GM12872 (cell line): Measurements from ENCODE around the gene OBSL1.

ENCODE experiments used
- TF ChIP-seq, protein P1 (sequence below): IDR thresholded peaks from 3 replicates; pipeline ENCODE4 v1.5.1; 2011; ENCODE audit warnings: low read depth, mild to moderate bottlenecking, low read length, moderate library complexity; ENCODE audit not compliant: insufficient read depth

The OBSL1 gene

DNA sequence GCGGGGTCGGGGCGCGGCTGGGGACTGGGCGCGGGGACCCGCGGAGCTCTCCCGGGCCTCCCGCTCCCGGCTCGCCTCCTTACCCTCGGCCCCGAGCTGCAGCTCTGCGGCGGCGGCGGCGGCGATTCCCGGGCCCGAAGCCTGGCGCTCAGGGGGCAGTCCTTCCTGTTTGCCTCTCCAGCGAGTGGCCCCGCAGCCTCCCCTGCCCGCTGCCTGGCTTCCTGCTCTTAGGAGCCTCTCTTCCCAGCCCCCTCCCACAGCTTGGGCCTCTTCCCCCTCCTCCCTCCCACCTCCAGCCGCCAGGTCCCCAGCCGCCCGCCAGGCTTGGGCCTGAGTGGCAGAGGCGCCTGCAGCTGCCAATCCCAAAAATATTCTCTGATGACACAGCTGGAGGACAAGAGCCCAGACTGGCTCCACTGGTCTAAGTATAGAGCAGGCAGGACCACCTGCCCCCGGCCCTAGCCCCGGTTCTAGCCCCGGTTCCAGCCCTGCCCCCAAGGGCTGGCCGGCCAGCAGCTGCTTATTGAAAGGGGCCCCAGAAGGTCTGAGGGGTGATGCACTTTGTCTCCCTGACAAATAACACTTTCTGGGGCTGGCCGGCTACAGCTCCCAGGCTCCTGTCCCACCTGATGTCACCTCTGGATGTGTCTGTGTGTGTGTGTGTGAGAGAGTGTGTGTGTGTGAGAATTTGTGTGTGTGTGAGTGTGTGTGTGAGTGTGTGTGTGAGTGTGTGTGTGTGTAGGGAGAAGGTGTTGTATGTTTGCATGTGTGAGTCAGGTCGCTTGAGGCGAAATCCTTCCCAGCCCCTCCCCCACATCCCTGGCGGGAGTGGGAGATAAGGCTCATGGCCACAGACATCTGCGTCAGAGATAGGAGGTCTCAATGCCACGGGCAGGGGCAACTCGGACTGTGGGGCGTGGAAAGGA, at the start of gene OBSL1:
Gene OBSL1 (minus strand): TSS at position 229 of the 926 bp plus-strand sequence. CDS start 307 bp downstream, outside the sequence.
- TF ChIP-seq, protein P1, sequence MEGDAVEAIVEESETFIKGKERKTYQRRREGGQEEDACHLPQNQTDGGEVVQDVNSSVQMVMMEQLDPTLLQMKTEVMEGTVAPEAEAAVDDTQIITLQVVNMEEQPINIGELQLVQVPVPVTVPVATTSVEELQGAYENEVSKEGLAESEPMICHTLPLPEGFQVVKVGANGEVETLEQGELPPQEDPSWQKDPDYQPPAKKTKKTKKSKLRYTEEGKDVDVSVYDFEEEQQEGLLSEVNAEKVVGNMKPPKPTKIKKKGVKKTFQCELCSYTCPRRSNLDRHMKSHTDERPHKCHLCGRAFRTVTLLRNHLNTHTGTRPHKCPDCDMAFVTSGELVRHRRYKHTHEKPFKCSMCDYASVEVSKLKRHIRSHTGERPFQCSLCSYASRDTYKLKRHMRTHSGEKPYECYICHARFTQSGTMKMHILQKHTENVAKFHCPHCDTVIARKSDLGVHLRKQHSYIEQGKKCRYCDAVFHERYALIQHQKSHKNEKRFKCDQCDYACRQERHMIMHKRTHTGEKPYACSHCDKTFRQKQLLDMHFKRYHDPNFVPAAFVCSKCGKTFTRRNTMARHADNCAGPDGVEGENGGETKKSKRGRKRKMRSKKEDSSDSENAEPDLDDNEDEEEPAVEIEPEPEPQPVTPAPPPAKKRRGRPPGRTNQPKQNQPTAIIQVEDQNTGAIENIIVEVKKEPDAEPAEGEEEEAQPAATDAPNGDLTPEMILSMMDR, result no peak

DNA sequence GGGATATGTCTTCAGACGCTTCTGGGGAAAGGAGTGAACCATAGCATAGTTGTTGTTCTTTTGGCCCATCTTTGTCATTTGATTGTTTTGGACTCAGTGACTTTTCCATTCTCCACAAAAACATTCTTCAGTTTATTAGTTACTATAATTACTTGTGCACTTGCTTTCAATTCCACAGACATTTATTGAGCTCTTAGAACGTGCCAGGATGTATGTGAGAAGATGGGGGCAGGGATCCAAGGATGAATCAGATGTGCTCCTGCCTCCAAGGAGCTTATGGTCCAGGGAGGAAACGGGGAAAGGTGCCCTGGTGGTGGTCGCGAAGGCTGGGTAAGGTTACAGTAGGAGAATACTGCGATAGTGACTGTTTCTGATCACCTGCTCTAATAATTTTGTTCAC, 49.2 kb upstream of the OBSL1 start:
- TF ChIP-seq, protein P1, result no peak

DNA sequence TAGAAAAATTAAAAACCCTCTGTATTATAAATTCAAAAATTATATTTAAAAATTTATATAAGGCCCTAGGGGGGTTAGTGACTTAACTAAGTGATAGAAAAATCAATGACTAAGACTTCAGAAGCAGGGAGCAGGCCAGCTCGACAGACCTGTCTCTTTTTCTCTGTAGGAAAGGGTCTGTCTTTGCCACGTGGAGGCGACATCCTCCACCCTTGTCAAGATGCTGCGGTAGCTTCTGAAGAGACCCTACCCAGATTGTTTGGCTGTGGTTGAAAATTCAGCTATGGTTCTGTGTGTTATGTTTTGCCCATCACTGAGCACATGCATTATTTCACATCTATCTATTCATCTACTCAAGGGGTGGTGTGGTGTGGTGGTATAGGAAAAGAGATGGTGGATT, 47.9 kb upstream of the OBSL1 start:
- TF ChIP-seq, protein P1, result no peak

DNA sequence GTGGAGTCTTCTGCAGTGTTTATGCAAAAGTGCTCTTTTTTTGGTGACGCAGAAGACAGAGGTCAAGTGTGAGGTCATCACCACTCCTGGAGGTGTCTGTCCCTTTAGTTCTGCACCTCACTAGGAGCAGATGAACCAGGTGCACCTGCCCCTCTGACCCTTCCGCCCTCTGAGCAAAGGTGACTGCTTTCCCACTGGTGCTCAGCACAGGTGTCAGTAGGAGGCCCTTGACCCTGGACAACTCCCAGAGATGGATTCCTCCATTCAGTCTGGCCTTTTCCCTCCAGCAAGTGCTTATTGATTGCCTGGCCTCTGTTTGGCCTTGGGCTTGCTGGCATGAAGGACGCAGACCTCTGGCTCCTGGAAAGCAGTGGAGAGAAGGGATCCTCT, 47.4 kb upstream of the OBSL1 start:
- TF ChIP-seq, protein P1, result no peak

DNA sequence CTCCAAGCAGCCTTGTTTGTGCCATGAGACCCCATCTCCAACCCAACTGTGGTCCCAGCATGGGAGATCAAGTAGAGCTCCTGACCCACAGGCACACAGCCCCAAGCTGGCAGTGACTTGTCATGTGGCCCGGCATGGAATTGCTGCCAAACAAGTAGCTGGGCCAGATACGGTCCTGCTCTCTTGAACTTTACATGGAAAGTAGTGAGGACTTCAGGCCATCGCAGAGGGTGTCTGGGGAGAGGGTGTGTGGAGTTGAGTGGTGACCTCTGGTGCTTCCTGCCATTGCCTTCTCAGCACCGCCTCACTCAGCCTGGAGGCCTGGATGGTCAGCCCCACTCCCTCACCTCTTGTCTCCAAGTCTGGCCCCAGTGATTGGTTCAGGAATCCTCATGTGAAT, 45.2 kb upstream of the OBSL1 start:
- TF ChIP-seq, protein P1, result no peak

DNA sequence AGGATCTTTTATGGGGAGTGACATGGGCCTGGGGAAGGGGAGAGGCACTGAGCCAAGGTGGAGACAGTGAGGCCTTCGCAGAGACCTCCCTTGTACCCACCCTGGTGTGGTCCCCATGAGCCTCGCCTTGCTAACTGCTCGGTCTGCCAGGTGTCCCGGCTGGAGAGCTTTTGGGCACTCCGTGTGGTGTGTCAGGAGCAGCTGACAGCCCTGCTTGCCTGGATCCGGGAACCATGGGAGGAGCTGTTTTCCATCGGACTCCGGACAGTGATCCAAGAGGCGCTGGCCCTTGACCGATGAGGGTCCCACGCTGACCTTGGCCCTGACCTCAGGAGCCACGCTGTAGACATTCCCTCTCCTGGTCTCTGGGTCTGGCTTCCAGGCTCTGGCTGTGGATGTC, 44.6 kb upstream of the OBSL1 start:
- TF ChIP-seq, protein P1, result no peak

DNA sequence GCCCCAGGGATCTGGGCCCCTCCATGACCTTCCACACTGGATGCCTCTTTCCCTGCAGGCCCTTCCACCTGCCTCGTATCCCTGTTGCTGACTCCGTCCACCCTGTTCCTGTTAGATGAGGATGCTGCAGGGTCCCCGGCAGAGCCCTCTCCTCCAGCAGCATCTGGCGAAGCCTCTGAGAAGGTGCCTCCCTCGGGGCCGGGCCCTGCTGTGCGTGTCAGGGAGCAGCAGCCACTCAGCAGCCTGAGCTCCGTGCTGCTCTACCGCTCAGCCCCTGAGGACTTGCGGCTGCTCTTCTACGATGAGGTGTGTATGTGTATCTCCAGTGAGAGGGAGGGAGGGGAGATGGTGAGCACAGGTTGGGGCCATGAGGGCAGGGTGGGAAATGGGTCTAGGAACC, 43.7 kb upstream of the OBSL1 start:
- TF ChIP-seq, protein P1, result no peak
